K562 (cell line): Measurements from ENCODE around the gene INTS1. TPM values are rescaled to one million over a fixed set of nuclear protein-coding genes. Genes with fewer than 3 reads are reported as not detected.

Experiments used
- ATAC-seq: fragments of 200-7000 bp; cut with Tn5 transposase; 3 replicates; pipeline ENCODE4 v1.9.1; 2020; ENCODE audit warnings: moderate library complexity
- BruUV-seq: library from RNA; stranded (reverse); fragments of 400-500 nt; replicated peaks from 2 replicates; lab custom pipeline; 2021; lab: Mats Ljungman, UMichigan
- CTCF ChIA-PET: fragments of 300-600 bp; formaldehyde crosslinking; extraction: SDS; loops from one replicate; lab custom pipeline; 2021; ENCODE audit warnings: low intra/inter-chr PET ratio; lab: Yijun Ruan, JAX
- POLR2A ChIA-PET: fragments of 300-600, 350-650 bp; sonication (Branson Sonifier 250); formaldehyde crosslinking; extraction: SDS; loops from one replicate; lab custom pipeline; 2021; ENCODE audit warnings: antibody characterized with exemption, inconsistent platforms; lab: Yijun Ruan, JAX
- DNase-seq, 4 experiments: peaks; one replicate each; pipeline versions ENCODE4 v3.0.0 to v3.0.0-alpha.2; 2011 to 2018; ENCODE audit warnings: low spot score in 3 of 4, mixed read lengths in 3 of 4; ENCODE audit errors: extremely low read depth in 1 of 4
- FAIRE-seq: peaks from 2 replicates; lab custom pipeline; 2011; peaks lifted over from hg19 to GRCh38; lab: Jason Lieb, UNC
- H2AFZ ChIP-seq: 2 replicates; pipeline ENCODE4 v1.6.0; 2011; ENCODE audit warnings: low read depth, low read length, control low read depth, inconsistent platforms
- H3K27ac ChIP-seq: fragments of 200-600 bp; 3 replicates; pipeline ENCODE4 v1.8.0; 2011; ENCODE audit warnings: low read depth, mild to moderate bottlenecking, control low read depth, inconsistent platforms, low read length, moderate library complexity, mixed read lengths; ENCODE audit errors: extremely low read depth
- H3K27me3 ChIP-seq, 2 experiments: fragments of 300-600 bp in 1 of 2; 2 replicates in 1 of 2; 3 replicates in 1 of 2; pipeline versions ENCODE4 v1.6.0 to v1.8.0; 2011; ENCODE audit warnings: inconsistent platforms in 2 of 2, low read length in 2 of 2, mild to moderate bottlenecking in 1 of 2, mixed read lengths in 1 of 2, moderate library complexity in 1 of 2; ENCODE audit not compliant: control insufficient read depth in 2 of 2, insufficient read depth in 2 of 2
- H3K36me3 ChIP-seq: fragments of 300-600 bp; 3 replicates; pipeline ENCODE4 v1.8.0; 2011; ENCODE audit warnings: mild to moderate bottlenecking, low read length, inconsistent platforms; ENCODE audit not compliant: control insufficient read depth, insufficient read depth
- H3K4me1 ChIP-seq, 2 experiments: fragments of 200-600 bp in 1 of 2; replicated peaks in 1 of 2; 2 replicates in 1 of 2; 3 replicates in 1 of 2; pipeline versions ENCODE4 v1.5.1 to v1.8.0; 2011; ENCODE audit warnings: inconsistent platforms in 2 of 2, low read length in 2 of 2, mild to moderate bottlenecking in 1 of 2, mixed read lengths in 1 of 2, moderate library complexity in 1 of 2; ENCODE audit not compliant: control insufficient read depth in 2 of 2, insufficient read depth in 2 of 2
- H3K4me2 ChIP-seq: 2 replicates; pipeline ENCODE4 v1.6.1; 2011; ENCODE audit warnings: low read length, control low read depth, inconsistent platforms, mixed read lengths; ENCODE audit not compliant: insufficient read depth
- H3K4me3 ChIP-seq: fragments of 200-600 bp; sonication (generic), shearing (Covaris generic); 2 replicates; pipeline ENCODE4 v1.5.1; 2016; ENCODE audit warnings: control low read depth, inconsistent platforms
- H3K79me2 ChIP-seq: fragments of 200-600 bp; 3 replicates; pipeline ENCODE4 v1.8.0; 2011; ENCODE audit warnings: low read length, inconsistent platforms; ENCODE audit not compliant: control insufficient read depth, insufficient read depth
- H3K9ac ChIP-seq, 2 experiments: 2 replicates each; pipeline versions ENCODE4 v1.6.0 to v1.6.1; 2011; ENCODE audit warnings: low read depth in 2 of 2, low read length in 2 of 2, control low read depth in 1 of 2, inconsistent platforms in 1 of 2, mild to moderate bottlenecking in 1 of 2, mixed read lengths in 1 of 2; ENCODE audit not compliant: insufficient read depth in 1 of 2
- H3K9me1 ChIP-seq: one replicate; pipeline ENCODE4 v1.6.0; 2011; ENCODE audit warnings: inconsistent platforms, mild to moderate bottlenecking, low read length, moderate library complexity; ENCODE audit not compliant: control insufficient read depth, insufficient read depth
- H3K9me3 ChIP-seq: replicated peaks from 2 replicates; pipeline ENCODE4 v1.5.1; 2011; ENCODE audit warnings: low read depth, low read length, inconsistent platforms; ENCODE audit not compliant: control insufficient read depth, insufficient read depth
- H4K20me1 ChIP-seq: replicated peaks from 2 replicates; pipeline ENCODE4 v1.6.1; 2011; ENCODE audit warnings: low read length, inconsistent platforms, mixed read lengths; ENCODE audit not compliant: control insufficient read depth, insufficient read depth
- DIDO1 ChIP-seq: fragments of 450-650 bp; IDR thresholded peaks from 2 replicates; pipeline ENCODE4 v1.6.1; 2016; ENCODE audit warnings: low read depth, missing biosample characterization, missing genetic modification characterization
- NBN ChIP-seq: fragments of 450-650 bp; IDR thresholded peaks from 2 replicates; pipeline ENCODE4 v1.6.1; 2016; ENCODE audit warnings: low read depth, mild to moderate bottlenecking
- ZNF121 ChIP-seq: sonication (generic); formaldehyde crosslinking; conservative IDR thresholded peaks from 2 replicates; pipeline ENCODE4 v1.8.0; 2022; ENCODE audit warnings: missing genetic modification reagents
- ZNF143 ChIP-seq: sonication (generic); formaldehyde crosslinking; IDR thresholded peaks from 2 replicates; pipeline ENCODE4 v1.9.0; 2022; ENCODE audit warnings: mild to moderate bottlenecking, missing genetic modification reagents
- ZNF184 ChIP-seq: sonication (generic); formaldehyde crosslinking; IDR thresholded peaks from 2 replicates; pipeline ENCODE4 v1.5.0; 2020; ENCODE audit warnings: missing genetic modification reagents
- WGBS: fragments of 100-300 bp; shearing (Covaris generic); methylation state at CpG from one replicate; pipeline ENCODE4 v1.1.6; 2016; ENCODE audit warnings: low coverage, mixed read lengths; ENCODE audit not compliant: insufficient coverage; ENCODE audit errors: missing lambda C conversion rate; 5-methylcytosine and 5-hydroxymethylcytosine counted together
- in situ Hi-C: fragments of 300-500 bp; cut with MboI; formaldehyde crosslinking; loops from 4 replicates; pipeline ENCODE4 v1.15.0; 2018; ENCODE audit warnings: inconsistent platforms, mixed read lengths
- intact Hi-C: fragments of 100-400 bp; cut with micrococcal nuclease; formaldehyde crosslinking; loops from 2 replicates; pipeline ENCODE4 v1.14.2; 2022
- polyA plus RNA-seq, 8 experiments: library from polyadenylated mRNA; depleted of rRNA in 4 of 8; stranded (reverse) in 5 of 8; unstranded in 3 of 8; fragments of >200 nt; fragmentation: Nextera tagmentation in 2 of 8; fragmentation: Illumina TruSeq in 1 of 8; extraction: Ambion mirVana in 2 of 8; extraction: Trizol in 1 of 8; gene quantifications; 2 replicates each; pipeline versions ENCODE4 v1.2.1 to v1.2.3, GENCODE V29; 2011 to 2014; ENCODE audit warnings: inconsistent platforms in 1 of 8, missing spikeins in 1 of 8
- total RNA-seq, 7 experiments: library from RNA; depleted of rRNA in 6 of 7; stranded (reverse); fragments of >200 nt in 6 of 7; fragmentation: Illumina TruSeq in 2 of 7; extraction: Trizol in 2 of 7; gene quantifications; 2 replicates each; pipeline versions ENCODE4 v1.2.1 to v1.2.3, GENCODE V29; 2011 to 2021; ENCODE audit warnings: low replicate concordance in 1 of 7
- TF ChIP-seq, protein P1 (sequence below): IDR thresholded peaks from 2 replicates; pipeline ENCODE4 v1.6.1; 2012; ENCODE audit warnings: low read depth, low read length, improper control_type of control experiment, borderline replicate concordance
- TF ChIP-seq, protein P2 (sequence below), 2 experiments: fragments of 450-650 bp; formaldehyde crosslinking in 1 of 2; IDR thresholded peaks; 2 replicates each; pipeline versions ENCODE4 v1.4.0 to v1.6.1; 2014 to 2020; ENCODE audit warnings: mild to moderate bottlenecking in 2 of 2, borderline replicate concordance in 1 of 2, low read depth in 1 of 2
- TF ChIP-seq, protein P3 (sequence below): fragments of 450-650 bp; IDR thresholded peaks from 2 replicates; pipeline ENCODE4 v1.6.1; 2014; ENCODE audit warnings: low read depth, mild to moderate bottlenecking, moderate library complexity, borderline replicate concordance

INTS1 gene
- total and polyA plus RNA-seq, 9 of the 15 experiments (the other 6 are each of a cell fraction or from before 2014, with no cell fraction given) = 0.34 to 119 (median 18.5) TPM

DNA sequence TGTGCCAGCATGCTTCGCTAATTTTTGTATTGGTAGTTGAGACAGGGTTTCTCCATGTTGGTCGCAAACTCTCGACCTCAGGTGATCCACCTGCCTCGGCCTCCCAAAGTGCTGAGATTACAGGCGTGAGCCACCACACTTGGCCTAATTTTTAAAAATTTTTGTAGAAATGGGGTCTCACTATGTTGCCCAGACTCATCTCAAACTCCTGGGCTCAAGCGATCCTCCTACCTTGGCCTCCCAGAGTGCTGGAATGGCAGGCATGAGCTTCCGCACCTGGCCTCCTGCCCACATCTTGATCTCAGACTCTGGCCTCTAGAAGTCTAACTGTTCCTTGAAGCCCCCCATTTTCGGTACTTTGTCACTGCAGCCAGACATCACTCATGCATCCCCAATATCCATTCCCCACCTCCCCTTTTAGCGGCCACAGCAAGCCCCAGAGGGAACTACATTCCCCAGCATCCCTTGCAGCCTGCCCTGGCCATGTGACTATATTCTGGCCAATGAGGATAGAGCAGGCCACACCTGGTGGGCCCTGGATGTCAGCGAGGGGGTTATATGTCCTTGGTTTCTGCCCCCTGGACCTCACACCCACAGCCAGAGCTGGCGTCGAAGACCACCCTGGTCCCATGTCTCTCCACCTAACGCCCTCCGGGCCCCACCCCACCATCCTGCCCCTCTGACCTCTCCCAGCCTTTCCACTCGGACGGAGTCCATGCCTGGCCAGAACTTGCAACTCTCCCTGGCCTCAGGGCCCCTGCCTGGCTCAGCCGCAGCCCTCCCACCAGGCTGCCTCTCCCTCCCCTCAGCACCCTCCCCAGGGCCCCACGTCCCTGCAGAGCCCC is 78.7 kb downstream of the INTS1 start:
- BruUV-seq = no TSS peak
- Histone ChIP-seq H2AFZ (peak overlapping the region; percentile 41), H3K27ac (no peak overlapping the region), H3K79me2 (no peaks in the 10 kb centered on the region), H3K9me3 (no peaks in the 10 kb centered on the region), H3K4me3 (no peak overlapping the region), H3K27me3 (peaks cover 0 to 14% of the 10 kb centered on the region in 2 experiments; a peak in 3 of 5 replicates), H3K9ac (peak overlapping the region in 1 of 2 experiments; percentile 52; a peak in 2 of 4 replicates), H3K36me3 (no peaks in the 10 kb centered on the region), H4K20me1 (no peaks in the 10 kb centered on the region), H3K4me1 (peaks cover 13 to 57% of the 10 kb centered on the region in 2 experiments; a peak in 4 of 5 replicates), H3K9me1 (no peaks in the 10 kb centered on the region), H3K4me2 (peak overlapping the region; percentile 26; the same call in 1 of the 2 replicates)
- in situ Hi-C loops (no loop called here), intact Hi-C loops (no loop called here)
- peak; percentile 96 for FAIRE-seq
- CTCF ChIA-PET = no interaction called here
- WGBS = 47% methylated on average over 15 of the region's 18 CpGs
- POLR2A ChIA-PET = interaction anchor here (0.7 to 1.8 kb wide), 2 partner anchors 33 to 232 kb away, joined by 3 to 6 read pairs; no protein-coding TSS in a partner anchor
- DNase-seq = peak; percentile 54 to 88 (median 74)
- ATAC-seq = peak; percentile 92
- TF ChIP-seq ZNF184 (no peak), NBN (no peak), ZNF121 (peak; percentile 72), ZNF143 (CRISPR knock-in tag) (peak; percentile 94), DIDO1 (tag) (peak; percentile 49; the same call in 1 of the 2 replicates)
- TF ChIP-seq, protein P1, sequence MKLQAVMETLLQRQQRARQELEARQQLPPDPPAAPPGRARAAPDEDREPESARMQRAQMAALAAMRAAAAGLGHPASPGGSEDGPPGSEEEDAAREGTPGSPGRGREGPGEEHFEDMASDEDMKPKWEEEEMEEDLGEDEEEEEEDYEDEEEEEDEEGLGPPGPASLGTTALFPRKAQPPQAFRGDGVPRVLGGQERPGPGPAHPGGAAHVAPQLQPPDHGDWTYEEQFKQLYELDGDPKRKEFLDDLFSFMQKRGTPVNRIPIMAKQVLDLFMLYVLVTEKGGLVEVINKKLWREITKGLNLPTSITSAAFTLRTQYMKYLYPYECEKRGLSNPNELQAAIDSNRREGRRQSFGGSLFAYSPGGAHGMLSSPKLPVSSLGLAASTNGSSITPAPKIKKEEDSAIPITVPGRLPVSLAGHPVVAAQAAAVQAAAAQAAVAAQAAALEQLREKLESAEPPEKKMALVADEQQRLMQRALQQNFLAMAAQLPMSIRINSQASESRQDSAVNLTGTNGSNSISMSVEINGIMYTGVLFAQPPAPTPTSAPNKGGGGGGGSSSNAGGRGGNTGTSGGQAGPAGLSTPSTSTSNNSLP = no peak
- TF ChIP-seq, protein P2, sequence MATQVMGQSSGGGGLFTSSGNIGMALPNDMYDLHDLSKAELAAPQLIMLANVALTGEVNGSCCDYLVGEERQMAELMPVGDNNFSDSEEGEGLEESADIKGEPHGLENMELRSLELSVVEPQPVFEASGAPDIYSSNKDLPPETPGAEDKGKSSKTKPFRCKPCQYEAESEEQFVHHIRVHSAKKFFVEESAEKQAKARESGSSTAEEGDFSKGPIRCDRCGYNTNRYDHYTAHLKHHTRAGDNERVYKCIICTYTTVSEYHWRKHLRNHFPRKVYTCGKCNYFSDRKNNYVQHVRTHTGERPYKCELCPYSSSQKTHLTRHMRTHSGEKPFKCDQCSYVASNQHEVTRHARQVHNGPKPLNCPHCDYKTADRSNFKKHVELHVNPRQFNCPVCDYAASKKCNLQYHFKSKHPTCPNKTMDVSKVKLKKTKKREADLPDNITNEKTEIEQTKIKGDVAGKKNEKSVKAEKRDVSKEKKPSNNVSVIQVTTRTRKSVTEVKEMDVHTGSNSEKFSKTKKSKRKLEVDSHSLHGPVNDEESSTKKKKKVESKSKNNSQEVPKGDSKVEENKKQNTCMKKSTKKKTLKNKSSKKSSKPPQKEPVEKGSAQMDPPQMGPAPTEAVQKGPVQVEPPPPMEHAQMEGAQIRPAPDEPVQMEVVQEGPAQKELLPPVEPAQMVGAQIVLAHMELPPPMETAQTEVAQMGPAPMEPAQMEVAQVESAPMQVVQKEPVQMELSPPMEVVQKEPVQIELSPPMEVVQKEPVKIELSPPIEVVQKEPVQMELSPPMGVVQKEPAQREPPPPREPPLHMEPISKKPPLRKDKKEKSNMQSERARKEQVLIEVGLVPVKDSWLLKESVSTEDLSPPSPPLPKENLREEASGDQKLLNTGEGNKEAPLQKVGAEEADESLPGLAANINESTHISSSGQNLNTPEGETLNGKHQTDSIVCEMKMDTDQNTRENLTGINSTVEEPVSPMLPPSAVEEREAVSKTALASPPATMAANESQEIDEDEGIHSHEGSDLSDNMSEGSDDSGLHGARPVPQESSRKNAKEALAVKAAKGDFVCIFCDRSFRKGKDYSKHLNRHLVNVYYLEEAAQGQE (IDR thresholded peaks at IDR 0.05; ENCODE audit: borderline replicate concordance) = peak; percentile 60
- TF ChIP-seq, protein P2 (CRISPR knock-in tag; IDR thresholded peaks at IDR 0.05; ENCODE audit: low read depth) = no peak
- TF ChIP-seq, protein P3, sequence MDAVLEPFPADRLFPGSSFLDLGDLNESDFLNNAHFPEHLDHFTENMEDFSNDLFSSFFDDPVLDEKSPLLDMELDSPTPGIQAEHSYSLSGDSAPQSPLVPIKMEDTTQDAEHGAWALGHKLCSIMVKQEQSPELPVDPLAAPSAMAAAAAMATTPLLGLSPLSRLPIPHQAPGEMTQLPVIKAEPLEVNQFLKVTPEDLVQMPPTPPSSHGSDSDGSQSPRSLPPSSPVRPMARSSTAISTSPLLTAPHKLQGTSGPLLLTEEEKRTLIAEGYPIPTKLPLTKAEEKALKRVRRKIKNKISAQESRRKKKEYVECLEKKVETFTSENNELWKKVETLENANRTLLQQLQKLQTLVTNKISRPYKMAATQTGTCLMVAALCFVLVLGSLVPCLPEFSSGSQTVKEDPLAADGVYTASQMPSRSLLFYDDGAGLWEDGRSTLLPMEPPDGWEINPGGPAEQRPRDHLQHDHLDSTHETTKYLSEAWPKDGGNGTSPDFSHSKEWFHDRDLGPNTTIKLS = peak; percentile 68; the same call in 1 of the 2 replicates
